H1 (cell line): Measurements from ENCODE around the gene DNAJC11. TPM values are rescaled to one million over a fixed set of nuclear protein-coding genes. Genes with fewer than 3 reads are reported as not detected.

ENCODE experiments used
- CTCF ChIA-PET: fragments of 300-600 bp; sonication (Branson Sonifier 250); formaldehyde crosslinking; loops from one replicate; lab custom pipeline; 2021; ENCODE audit not compliant: partially characterized antibody; lab: Charles Lee
- POLR2A ChIA-PET: fragments of 300-600 bp; sonication (Branson Sonifier 250); formaldehyde crosslinking; loops from one replicate; lab custom pipeline; 2021; ENCODE audit warnings: inconsistent platforms; ENCODE audit not compliant: partially characterized antibody; lab: Charles Lee
- DNase-seq, 2 experiments: peaks; one replicate each; pipeline versions ENCODE4 v3.0.0 to v3.0.0-alpha.2; 2010 to 2022; ENCODE audit warnings: low spot score in 2 of 2, low read depth in 1 of 2, mixed read lengths in 1 of 2
- FAIRE-seq: peaks from 2 replicates; lab custom pipeline; 2011; peaks lifted over from hg19 to GRCh38; lab: Jason Lieb, UNC
- H2AFZ ChIP-seq: 2 replicates; pipeline ENCODE4 v1.8.1; 2012; ENCODE audit warnings: low read length, inconsistent platforms
- H2AK5ac ChIP-seq: 2 replicates; pipeline ENCODE4 v1.6.1; 2013; ENCODE audit warnings: low read depth, low read length
- H2BK120ac ChIP-seq: replicated peaks from 2 replicates; pipeline ENCODE3; 2013; ENCODE audit warnings: low read depth, low read length, inconsistent platforms
- H2BK12ac ChIP-seq: 2 replicates; pipeline ENCODE4 v1.6.1; 2013; ENCODE audit warnings: low read depth, low read length
- H2BK15ac ChIP-seq: 2 replicates; pipeline ENCODE4 v1.6.1; 2013; ENCODE audit warnings: low read length
- H2BK20ac ChIP-seq: 2 replicates; pipeline ENCODE4 v1.6.1; 2013; ENCODE audit warnings: low read length
- H2BK5ac ChIP-seq: 2 replicates; pipeline ENCODE4 v1.6.1; 2013; ENCODE audit warnings: low read depth, low read length
- H3K14ac ChIP-seq: 2 replicates; pipeline ENCODE4 v1.6.1; 2013; ENCODE audit warnings: inconsistent platforms; ENCODE audit not compliant: insufficient read length
- H3K18ac ChIP-seq: 2 replicates; pipeline ENCODE4 v1.6.1; 2013; ENCODE audit warnings: low read length; ENCODE audit errors: extremely low read depth
- H3K23ac ChIP-seq: 2 replicates; pipeline ENCODE4 v1.6.1; 2013; ENCODE audit warnings: inconsistent platforms; ENCODE audit not compliant: insufficient read length
- H3K23me2 ChIP-seq: 2 replicates; pipeline ENCODE4 v1.6.1; 2013; ENCODE audit warnings: low read depth, low read length
- H3K27ac ChIP-seq: 2 replicates; pipeline ENCODE4 v1.6.1; 2011; ENCODE audit warnings: low read depth, low read length, inconsistent platforms
- H3K27me3 ChIP-seq, 4 experiments: replicated peaks in 1 of 4; 1 replicate in 1 of 4; 2 replicates in 3 of 4; pipeline versions ENCODE4 v1.6.1 to v1.8.1; 2011 to 2013; ENCODE audit warnings: low read length in 3 of 4, mild to moderate bottlenecking in 3 of 4, inconsistent platforms in 2 of 4, mixed read lengths in 2 of 4, moderate library complexity in 1 of 4; ENCODE audit not compliant: control insufficient read depth in 3 of 4, insufficient read depth in 3 of 4; ENCODE audit errors: extremely low read depth in 1 of 4
- H3K36me3 ChIP-seq, 4 experiments: 2 replicates each; pipeline versions ENCODE4 v1.6.1 to v1.8.1; 2011 to 2013; ENCODE audit warnings: mild to moderate bottlenecking in 4 of 4, low read length in 3 of 4, moderate library complexity in 2 of 4, control low read depth in 1 of 4, inconsistent platforms in 1 of 4; ENCODE audit not compliant: insufficient read depth in 4 of 4, control insufficient read depth in 2 of 4
- H3K4ac ChIP-seq: replicated peaks from 2 replicates; pipeline ENCODE3; 2013; ENCODE audit warnings: low read length, low read depth, mixed read lengths, inconsistent platforms; ENCODE audit not compliant: insufficient read length
- H3K4me1 ChIP-seq, 4 experiments: replicated peaks in 1 of 4; 1 replicate in 1 of 4; 2 replicates in 3 of 4; pipeline versions ENCODE4 v1.6.1 to v1.8.1; 2011 to 2013; ENCODE audit warnings: low read length in 3 of 4, inconsistent platforms in 2 of 4, mixed read lengths in 1 of 4; ENCODE audit not compliant: insufficient read depth in 4 of 4, control insufficient read depth in 3 of 4
- H3K4me2 ChIP-seq, 2 experiments: 2 replicates each; pipeline versions ENCODE4 v1.6.1 to v1.8.1; 2011 to 2013; ENCODE audit warnings: low read depth in 2 of 2, low read length in 2 of 2, control low read depth in 1 of 2, inconsistent platforms in 1 of 2, mild to moderate bottlenecking in 1 of 2; ENCODE audit not compliant: insufficient read depth in 1 of 2
- H3K4me3 ChIP-seq, 4 experiments: fragments of 200-600, 300-600 bp in 1 of 4; sonication (generic), shearing (Covaris generic), sonication (Bioruptor Twin) in 1 of 4; 2 replicates each; pipeline versions ENCODE4 v1.5.1 to v1.8.1; 2011 to 2016; ENCODE audit warnings: low read length in 4 of 4, low read depth in 3 of 4, control low read depth in 2 of 4, inconsistent platforms in 2 of 4, mild to moderate bottlenecking in 2 of 4, mixed read lengths in 1 of 4, moderate library complexity in 1 of 4; ENCODE audit not compliant: insufficient read depth in 2 of 4; ENCODE audit errors: extremely low read depth in 1 of 4
- H3K56ac ChIP-seq: replicated peaks from 2 replicates; pipeline ENCODE3; 2013; ENCODE audit warnings: low read depth, mild to moderate bottlenecking, mixed read lengths, low read length, inconsistent platforms; ENCODE audit not compliant: insufficient read length
- H3K79me1 ChIP-seq: 2 replicates; pipeline ENCODE4 v1.6.1; 2013; ENCODE audit warnings: low read depth, low read length, control low read depth
- H3K79me2 ChIP-seq, 2 experiments: 2 replicates each; pipeline versions ENCODE4 v1.6.1 to v1.8.1; 2012 to 2013; ENCODE audit warnings: low read length in 2 of 2, mild to moderate bottlenecking in 2 of 2, inconsistent platforms in 1 of 2; ENCODE audit not compliant: insufficient read depth in 2 of 2, control insufficient read depth in 1 of 2
- H3K9ac ChIP-seq, 4 experiments: replicated peaks in 1 of 4; 1 replicate in 1 of 4; 2 replicates in 3 of 4; pipeline versions ENCODE4 v1.6.1 to v1.8.1; 2011 to 2013; ENCODE audit warnings: low read depth in 3 of 4, low read length in 3 of 4, control low read depth in 2 of 4, mild to moderate bottlenecking in 2 of 4, moderate library complexity in 2 of 4, inconsistent platforms in 1 of 4; ENCODE audit errors: extremely low read depth in 1 of 4
- H3K9me3 ChIP-seq, 2 experiments: 2 replicates each; pipeline versions ENCODE4 v1.6.1 to v1.8.1; 2012 to 2013; ENCODE audit warnings: mild to moderate bottlenecking in 2 of 2, moderate library complexity in 2 of 2, control low read depth in 1 of 2, inconsistent platforms in 1 of 2, low read depth in 1 of 2, low read length in 1 of 2, mixed read lengths in 1 of 2; ENCODE audit not compliant: insufficient read depth in 2 of 2
- H4K20me1 ChIP-seq, 2 experiments: replicated peaks in 1 of 2; 2 replicates each; pipeline versions ENCODE3 to v1.8.1; 2011 to 2013; ENCODE audit warnings: inconsistent platforms in 2 of 2, low read length in 2 of 2, mild to moderate bottlenecking in 1 of 2; ENCODE audit not compliant: insufficient read depth in 2 of 2, control insufficient read depth in 1 of 2
- H4K5ac ChIP-seq: 2 replicates; pipeline ENCODE4 v1.6.1; 2013; ENCODE audit warnings: low read length, low read depth, mixed read lengths, inconsistent platforms; ENCODE audit not compliant: insufficient read length
- H4K8ac ChIP-seq: 2 replicates; pipeline ENCODE4 v1.8.0; 2013; ENCODE audit warnings: mild to moderate bottlenecking, moderate library complexity, low read length, inconsistent platforms; ENCODE audit not compliant: insufficient read depth; ENCODE audit errors: extremely low read depth
- H4K91ac ChIP-seq: replicated peaks from 2 replicates; pipeline ENCODE3; 2013; ENCODE audit warnings: low read length, mixed read lengths, inconsistent platforms; ENCODE audit not compliant: insufficient read length
- EP300 ChIP-seq, 2 experiments: IDR thresholded peaks; 1 replicate in 1 of 2; 2 replicates in 1 of 2; pipeline ENCODE4 v1.6.1; 2011 to 2012; ENCODE audit warnings: low read depth in 2 of 2, low read length in 2 of 2, mild to moderate bottlenecking in 2 of 2, borderline replicate concordance in 1 of 2, inconsistent platforms in 1 of 2, moderate library complexity in 1 of 2
- FOSL1 ChIP-seq: IDR thresholded peaks from 2 replicates; pipeline ENCODE4 v1.6.1; 2011; ENCODE audit warnings: mild to moderate bottlenecking, low read depth, low read length, moderate library complexity; ENCODE audit not compliant: insufficient read depth
- GTF2F1 ChIP-seq: IDR thresholded peaks from 2 replicates; pipeline ENCODE4 v1.6.1; 2012; ENCODE audit warnings: low read depth, low read length, improper control_type of control experiment, borderline replicate concordance
- HDAC2 ChIP-seq, 2 experiments: fragments of 300-600 bp in 1 of 2; sonication (generic) in 1 of 2; IDR thresholded peaks; 2 replicates each; pipeline ENCODE4 v1.6.1; 2011 to 2012; ENCODE audit warnings: low read depth in 2 of 2, low read length in 2 of 2, mild to moderate bottlenecking in 2 of 2, moderate library complexity in 2 of 2, borderline replicate concordance in 1 of 2, inconsistent platforms in 1 of 2
- JUN ChIP-seq: IDR thresholded peaks from 2 replicates; pipeline ENCODE4 v1.6.1; 2011; ENCODE audit warnings: low read depth, mild to moderate bottlenecking, improper control_type of control experiment, low read length
- JUND ChIP-seq: IDR thresholded peaks from 2 replicates; pipeline ENCODE4 v1.6.1; 2011; ENCODE audit warnings: mild to moderate bottlenecking, improper control_type of control experiment, low read length
- KDM4A ChIP-seq: IDR thresholded peaks from one replicate; pipeline ENCODE4 v1.7.1; 2012; ENCODE audit warnings: low read depth, mild to moderate bottlenecking, moderate library complexity, low read length, inconsistent platforms; ENCODE audit not compliant: severe bottlenecking
- NANOG ChIP-seq: IDR thresholded peaks from 2 replicates; pipeline ENCODE4 v1.6.1; 2011; ENCODE audit warnings: low read length, low read depth, mild to moderate bottlenecking, inconsistent platforms; ENCODE audit not compliant: insufficient read depth, poor library complexity, severe bottlenecking
- POU5F1 ChIP-seq: IDR thresholded peaks from 2 replicates; pipeline ENCODE4 v1.6.1; 2011; ENCODE audit warnings: low read depth, mild to moderate bottlenecking, low read length, moderate library complexity
- SIRT6 ChIP-seq: IDR thresholded peaks from one replicate; pipeline ENCODE4 v1.7.1; 2012; ENCODE audit warnings: low read length, inconsistent platforms
- WGBS, 2 experiments: shearing (Covaris generic) in 1 of 2; methylation state at CpG; one replicate each; pipeline versions ENCODE4 v1.1.6 to v1.1.7; 2013 to 2015; ENCODE audit warnings: low lambda C conversion rate in 2 of 2, mixed read lengths in 2 of 2, inconsistent platforms in 1 of 2, low coverage in 1 of 2, missing lambda C conversion rate in 1 of 2; ENCODE audit not compliant: insufficient replicate concordance in 2 of 2, insufficient coverage in 1 of 2, insufficient read length in 1 of 2; ENCODE audit errors: extremely low coverage in 1 of 2, missing lambda C conversion rate in 1 of 2; 5-methylcytosine and 5-hydroxymethylcytosine counted together
- polyA plus RNA-seq, 7 experiments: library from polyadenylated mRNA; depleted of rRNA in 3 of 7; stranded (reverse) in 5 of 7; unstranded in 2 of 7; fragments of >200 nt in 5 of 7; fragments of 200-250 nt in 2 of 7; gene quantifications; 1 replicate in 5 of 7; 2 replicates in 1 of 7; 4 replicates in 1 of 7; pipeline versions ENCODE4 v1.2.1 to v1.2.3, GENCODE V29; 2011 to 2013; ENCODE audit warnings: missing spikeins in 2 of 7, mixed read lengths in 2 of 7
- total RNA-seq: library from RNA; stranded (reverse); fragmentation: NEBNext Ultra II Directional; extraction: Animal tissue kit (Norgen Biotek cat#: 25700); gene quantifications from 2 replicates; pipeline ENCODE4 v1.2.1, GENCODE V29; 2021
- TF ChIP-seq, protein P1 (sequence below): IDR thresholded peaks from 2 replicates; pipeline ENCODE4 v1.6.1; 2012; ENCODE audit warnings: inconsistent platforms

The DNAJC11 gene
- total and polyA plus RNA-seq, 2 of the 8 experiments (the other 6 are each of a cell fraction or from before 2014, with no cell fraction given): 43.9 to 90.9 TPM

DNA sequence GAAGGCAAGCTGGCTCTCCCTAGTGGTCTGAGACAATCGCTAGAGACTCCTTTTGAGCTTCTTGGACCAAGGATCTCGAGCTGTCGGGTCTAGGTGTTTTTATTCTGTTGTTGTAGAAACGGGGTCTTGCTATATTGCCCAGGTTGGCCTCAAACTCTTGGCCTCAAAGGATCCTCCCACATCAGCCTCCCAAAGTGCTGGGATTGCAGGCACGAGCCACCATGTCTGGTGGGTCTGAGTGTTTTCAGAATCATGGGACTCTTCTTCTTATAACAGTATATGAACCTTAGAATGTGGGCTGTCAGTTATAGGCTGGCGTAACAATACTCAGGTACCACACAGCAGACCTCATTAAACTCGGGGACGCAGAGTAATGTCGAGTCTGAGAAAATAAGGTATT lies 33.1 kb downstream of the DNAJC11 start:
- Histone ChIP-seq H3K14ac (no peak overlapping the region), H2AFZ (no peak overlapping the region), H2BK120ac (no peak overlapping the region), H3K4me2 (no peak overlapping the region), H3K56ac (no peak overlapping the region), H2BK20ac (no peak overlapping the region), H3K23ac (no peak overlapping the region), H2BK5ac (no peak overlapping the region), H2BK15ac (no peak overlapping the region), H3K79me2 (peaks cover 0 to 7% of the 10 kb centered on the region in 2 experiments; a peak in 2 of 4 replicates), H3K4me3 (no peak overlapping the region), H3K36me3 (peaks cover 3 to 28% (median 8%) of the 10 kb centered on the region in 4 experiments; a peak in 6 of 8 replicates), H4K8ac (no peak overlapping the region), H3K27me3 (no peaks in the 10 kb centered on the region), H2BK12ac (no peak overlapping the region), H3K27ac (no peak overlapping the region), H4K91ac (no peak overlapping the region), H3K79me1 (peaks cover 2% of the 10 kb centered on the region; the same call in 1 of the 2 replicates), H4K5ac (no peak overlapping the region), H4K20me1 (peaks cover 0 to 9% of the 10 kb centered on the region in 2 experiments), H3K18ac (no peak overlapping the region), H3K4me1 (no peaks in the 10 kb centered on the region), H3K9me3 (no peaks in the 10 kb centered on the region), H2AK5ac (no peak overlapping the region), H3K23me2 (no peaks in the 10 kb centered on the region), H3K4ac (no peak overlapping the region), H3K9ac (no peak overlapping the region)
- WGBS, 2 experiments: 93% methylated on average over 9 of the region's 9 CpGs; no CpG with 5 or more reads in 1 of the 2 experiments
- CTCF ChIA-PET: interaction anchor here (1.0 to 4.2 kb wide), 3 partner anchors 8 to 64 kb away, joined by 3 to 17 read pairs (median 3); no protein-coding TSS in a partner anchor
- DNase-seq (no peak), FAIRE-seq (no peak)
- POLR2A ChIA-PET: no interaction called here
- TF ChIP-seq JUN (no peak), SIRT6 (no peak), GTF2F1 (no peak), FOSL1 (no peak), KDM4A (no peak), JUND (no peak), NANOG (no peak), HDAC2 (IDR thresholded peaks at IDR 0.05; ENCODE audit: borderline replicate concordance in 1 of 2, low read depth in 2 of 2, low read length in 2 of 2) (no peak), EP300 (IDR thresholded peaks at IDR 0.05; ENCODE audit: borderline replicate concordance in 1 of 2, low read depth in 2 of 2, low read length in 2 of 2) (no peak), POU5F1 (no peak)
- TF ChIP-seq, protein P1, sequence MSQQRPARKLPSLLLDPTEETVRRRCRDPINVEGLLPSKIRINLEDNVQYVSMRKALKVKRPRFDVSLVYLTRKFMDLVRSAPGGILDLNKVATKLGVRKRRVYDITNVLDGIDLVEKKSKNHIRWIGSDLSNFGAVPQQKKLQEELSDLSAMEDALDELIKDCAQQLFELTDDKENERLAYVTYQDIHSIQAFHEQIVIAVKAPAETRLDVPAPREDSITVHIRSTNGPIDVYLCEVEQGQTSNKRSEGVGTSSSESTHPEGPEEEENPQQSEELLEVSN: no peak
